Brain microvascular endothelial cell (primary cell): Measurements from ENCODE around the gene MYO9A.
A peak's percentile ranks its signal among the peaks of the same experiment; 100 is the strongest.

Source experiments
- DNase-seq: peaks from one replicate; pipeline ENCODE4 v3.0.0-alpha.2; 2020
- H3K27ac ChIP-seq: fragments of 250-450 bp; sonication (Bioruptor Pico); 2 replicates; pipeline ENCODE4 v1.5.1; 2020; ENCODE audit warnings: mild to moderate bottlenecking, moderate library complexity
- H3K27me3 ChIP-seq: fragments of 250-450 bp; sonication (Bioruptor Pico); replicated peaks from 2 replicates; pipeline ENCODE4 v1.5.1; 2020; ENCODE audit warnings: mild to moderate bottlenecking
- H3K36me3 ChIP-seq: fragments of 250-450 bp; sonication (Bioruptor Pico); replicated peaks from 2 replicates; pipeline ENCODE4 v1.5.1; 2020; ENCODE audit warnings: mild to moderate bottlenecking
- H3K4me3 ChIP-seq: 2 replicates; pipeline ENCODE4 v1.5.1; 2011; ENCODE audit warnings: low read depth, mild to moderate bottlenecking, control low read depth, low read length, moderate library complexity
- in situ Hi-C: cut with HindIII; loops from 2 replicates; pipeline ENCODE4 v1.10.0; 2017; ENCODE audit warnings: low sequenced_read_pairs, low pct_ligation_motif_present
- TF ChIP-seq, protein P1 (sequence below): IDR thresholded peaks from 2 replicates; pipeline ENCODE4 v1.5.1; 2011; ENCODE audit warnings: low read depth, mild to moderate bottlenecking, moderate library complexity, low read length, control low read depth, inconsistent platforms; ENCODE audit errors: missing control alignments

Gene MYO9A

DNA sequence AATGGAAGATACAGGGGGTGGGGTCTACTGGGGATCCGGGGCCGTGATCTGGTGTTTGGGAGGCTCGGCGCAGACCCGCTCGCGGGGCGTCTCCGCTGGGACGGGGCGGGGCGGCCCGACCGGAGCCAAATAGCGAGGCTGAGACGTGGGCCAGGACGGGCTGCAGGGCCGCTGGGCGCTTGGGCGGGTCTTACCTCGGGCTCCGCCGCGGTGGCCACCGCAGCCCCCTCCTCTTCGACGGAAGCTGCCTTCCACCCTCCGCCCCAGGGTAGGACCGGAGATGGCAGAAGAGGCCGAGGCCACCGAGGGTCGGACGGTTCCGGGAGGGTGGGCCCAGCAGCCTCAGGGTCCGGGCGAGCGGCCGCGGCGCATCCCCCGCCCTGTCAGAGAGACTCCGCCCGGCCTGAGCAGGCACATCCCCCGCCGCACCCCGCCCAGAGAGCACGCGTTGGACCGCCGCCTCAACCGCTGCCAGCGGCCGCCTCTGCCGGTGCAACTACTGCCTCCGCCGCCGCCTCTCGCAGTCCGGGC is 399 bp downstream of the MYO9A start:
- DNase-seq: peak; percentile 75
- Histone ChIP-seq H3K4me3 (peak overlapping the region; percentile 98), H3K36me3 (no peaks in the 10 kb centered on the region), H3K27me3 (no peaks in the 10 kb centered on the region), H3K27ac (peak overlapping the region; percentile 100)
- TF ChIP-seq, protein P1, sequence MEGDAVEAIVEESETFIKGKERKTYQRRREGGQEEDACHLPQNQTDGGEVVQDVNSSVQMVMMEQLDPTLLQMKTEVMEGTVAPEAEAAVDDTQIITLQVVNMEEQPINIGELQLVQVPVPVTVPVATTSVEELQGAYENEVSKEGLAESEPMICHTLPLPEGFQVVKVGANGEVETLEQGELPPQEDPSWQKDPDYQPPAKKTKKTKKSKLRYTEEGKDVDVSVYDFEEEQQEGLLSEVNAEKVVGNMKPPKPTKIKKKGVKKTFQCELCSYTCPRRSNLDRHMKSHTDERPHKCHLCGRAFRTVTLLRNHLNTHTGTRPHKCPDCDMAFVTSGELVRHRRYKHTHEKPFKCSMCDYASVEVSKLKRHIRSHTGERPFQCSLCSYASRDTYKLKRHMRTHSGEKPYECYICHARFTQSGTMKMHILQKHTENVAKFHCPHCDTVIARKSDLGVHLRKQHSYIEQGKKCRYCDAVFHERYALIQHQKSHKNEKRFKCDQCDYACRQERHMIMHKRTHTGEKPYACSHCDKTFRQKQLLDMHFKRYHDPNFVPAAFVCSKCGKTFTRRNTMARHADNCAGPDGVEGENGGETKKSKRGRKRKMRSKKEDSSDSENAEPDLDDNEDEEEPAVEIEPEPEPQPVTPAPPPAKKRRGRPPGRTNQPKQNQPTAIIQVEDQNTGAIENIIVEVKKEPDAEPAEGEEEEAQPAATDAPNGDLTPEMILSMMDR: no peak
- in situ Hi-C loops: no loop called here

DNA sequence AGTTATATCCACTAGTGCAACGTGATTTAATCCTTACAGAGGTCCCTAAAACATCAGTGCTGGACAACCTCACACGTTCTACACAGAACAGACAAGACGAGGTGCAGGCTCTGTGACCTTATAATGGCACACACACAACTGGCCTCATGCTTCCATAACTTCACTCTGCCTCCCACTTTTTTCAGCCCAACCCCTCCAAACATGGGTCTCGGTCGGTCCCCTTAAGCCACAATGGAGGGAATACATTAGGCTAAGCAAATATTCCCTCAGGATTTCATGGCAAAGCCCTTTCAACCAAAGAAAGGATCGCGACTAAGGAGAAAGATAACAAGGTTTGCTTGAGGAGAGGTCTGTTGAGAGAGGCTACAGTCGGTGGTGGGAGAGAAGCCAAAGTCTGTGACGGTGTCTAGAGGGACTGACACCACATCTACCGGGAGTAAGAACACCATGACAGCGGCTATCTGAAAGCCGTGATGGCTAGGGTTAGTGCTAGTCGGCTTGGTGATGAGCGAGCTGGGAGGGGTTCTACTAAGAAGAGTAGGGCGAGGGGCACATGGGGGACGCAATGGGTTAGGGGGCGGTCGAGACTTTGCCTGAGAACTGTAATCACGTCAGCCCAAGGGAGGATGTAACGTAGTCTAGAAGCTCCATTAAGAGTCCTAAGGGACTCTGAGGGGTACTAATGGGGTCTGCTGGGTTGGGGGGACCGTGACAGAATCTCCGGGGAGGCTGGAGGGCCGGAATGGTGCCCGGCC is 1.0 kb downstream of the MYO9A start:
- no peaks in the 10 kb centered on the region for H3K36me3 ChIP-seq
- peak overlapping the region; percentile 98 for H3K4me3 ChIP-seq
- no peaks in the 10 kb centered on the region for H3K27me3 ChIP-seq
- TF ChIP-seq, protein P1: no peak
- peak; percentile 28 for DNase-seq
- in situ Hi-C loops: no loop called here
- H3K27ac ChIP-seq: peak overlapping the region; percentile 100

DNA sequence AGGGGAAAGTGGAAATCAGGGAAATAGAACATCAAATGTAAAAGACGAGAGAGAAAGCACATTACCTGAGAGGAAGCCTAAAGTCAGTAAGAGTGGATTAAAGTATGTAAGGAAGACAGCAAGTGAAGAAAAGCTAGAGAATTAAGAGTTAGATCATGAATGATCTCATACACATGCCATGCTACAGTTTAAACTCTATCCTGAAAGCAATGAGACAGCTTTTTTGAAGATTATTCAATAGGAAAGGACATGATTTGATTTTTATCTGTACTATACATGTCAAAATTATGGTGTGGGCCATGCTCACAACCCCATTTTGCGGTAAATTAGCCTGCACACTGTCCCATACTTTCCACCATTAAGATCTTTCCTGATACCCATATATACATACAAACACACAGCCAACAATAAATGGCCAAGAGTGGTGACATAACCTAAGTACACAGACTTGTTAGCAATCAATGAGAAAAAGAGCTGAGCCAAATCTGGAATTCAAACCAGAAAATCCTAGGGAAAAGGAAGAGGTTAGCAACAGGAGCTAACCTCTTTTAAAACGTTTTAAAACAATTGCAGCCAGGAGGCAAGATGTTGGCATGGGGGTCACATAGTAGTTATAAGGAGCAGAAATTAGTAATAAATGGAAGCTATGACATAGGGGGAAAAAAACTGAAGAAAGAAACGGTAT is 4.5 kb downstream of the MYO9A start:
- in situ Hi-C loops: no loop called here
- no peak for DNase-seq

DNA sequence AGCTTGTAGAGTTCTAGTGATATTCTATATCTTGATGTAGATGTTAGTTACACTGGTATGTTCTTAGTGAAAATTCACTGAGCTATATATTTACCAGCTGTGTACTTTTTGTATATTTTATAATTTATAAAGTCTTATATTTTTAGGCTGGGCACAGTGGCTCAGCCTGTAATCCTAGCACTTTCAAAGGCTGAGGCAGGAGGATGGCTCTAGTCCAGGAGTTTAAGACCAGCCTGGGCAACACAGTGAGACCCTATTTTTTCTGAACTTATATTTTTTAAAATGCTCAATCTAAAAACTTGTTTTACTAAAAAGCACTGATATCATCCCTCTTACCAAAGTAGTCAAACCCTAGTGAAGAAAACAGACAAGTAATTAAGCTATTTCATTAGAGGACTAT is 5.1 kb downstream of the MYO9A start:
- in situ Hi-C loops: no loop called here
- H3K4me3 ChIP-seq: no peak overlapping the region
- no peak overlapping the region for H3K27ac ChIP-seq
- no peaks in the 10 kb centered on the region for H3K36me3 ChIP-seq
- TF ChIP-seq, protein P1: no peak
- no peak for DNase-seq
- H3K27me3 ChIP-seq: no peaks in the 10 kb centered on the region

More for the DNA sequence above, 4.5 kb downstream of the MYO9A start:
- TF ChIP-seq, protein P1: no peak
- H3K36me3 ChIP-seq: no peaks in the 10 kb centered on the region
- H3K27ac ChIP-seq: no peak overlapping the region
- H3K4me3 ChIP-seq: no peak overlapping the region
- no peaks in the 10 kb centered on the region for H3K27me3 ChIP-seq

DNA sequence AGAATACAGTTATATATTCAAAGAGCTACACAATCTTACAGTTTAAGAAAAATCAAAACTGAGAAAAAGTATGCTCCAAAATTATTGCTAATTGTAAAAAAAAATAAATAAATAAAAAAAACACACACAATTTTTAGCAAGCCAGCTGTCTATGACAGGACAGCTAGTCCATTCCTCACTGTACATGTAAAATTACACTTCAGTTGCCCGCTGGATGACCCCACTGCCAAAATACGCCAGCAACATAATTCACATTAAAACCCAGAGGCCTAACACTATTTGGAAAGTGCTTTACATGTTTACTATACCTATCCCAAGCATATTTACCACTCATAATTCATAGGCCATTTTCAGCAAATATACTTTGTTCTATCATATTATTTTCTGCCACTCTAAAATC is 5.8 kb downstream of the MYO9A start:
- in situ Hi-C loops: no loop called here
- DNase-seq: peak; percentile 13
- H3K27me3 ChIP-seq: no peaks in the 10 kb centered on the region
- H3K27ac ChIP-seq: no peak overlapping the region
- H3K4me3 ChIP-seq: no peak overlapping the region
- H3K36me3 ChIP-seq: no peaks in the 10 kb centered on the region
- TF ChIP-seq, protein P1: no peak
